Small intestine (tissue), 7 donors: ENCODE data around the gene HBA1. TPM values are rescaled to one million over a fixed set of nuclear protein-coding genes. Genes with fewer than 3 reads are reported as not detected.
"Not testable (repeated sequence)": the region's sequence is repeated elsewhere in the genome, so short reads cannot be mapped to it uniquely, and the experiment has no call there.

Experiments
- DNase-seq, 2 donors: peaks; one replicate each; pipeline versions ENCODE4 v3.0.0 to v3.0.0-alpha.2; 2013
- FAIRE-seq: peaks from 2 replicates; lab custom pipeline; 2012; peaks lifted over from hg19 to GRCh38; lab: Jason Lieb, UNC
- H3K27ac ChIP-seq, 3 donors: one replicate each; pipeline ENCODE4 v1.5.1; 2013; ENCODE audit warnings: low read length in 2 of 3, mild to moderate bottlenecking in 2 of 3, control low read depth in 1 of 3, inconsistent platforms in 1 of 3, low read depth in 1 of 3, moderate library complexity in 1 of 3
- H3K27me3 ChIP-seq, 3 donors: one replicate each; pipeline ENCODE4 v1.6.1; 2013; ENCODE audit warnings: low read length in 3 of 3, inconsistent platforms in 1 of 3; ENCODE audit not compliant: control insufficient read depth in 3 of 3, insufficient read depth in 3 of 3
- H3K36me3 ChIP-seq, 3 donors: one replicate each; pipeline ENCODE4 v1.6.1; 2013; ENCODE audit warnings: low read length in 3 of 3, inconsistent platforms in 1 of 3, low read depth in 1 of 3, mild to moderate bottlenecking in 1 of 3, moderate library complexity in 1 of 3; ENCODE audit not compliant: control insufficient read depth in 3 of 3, insufficient read depth in 2 of 3
- H3K4me1 ChIP-seq, 3 donors: one replicate each; pipeline ENCODE4 v1.6.1; 2013; ENCODE audit warnings: low read length in 2 of 3, inconsistent platforms in 1 of 3, low read depth in 1 of 3, mild to moderate bottlenecking in 1 of 3, moderate library complexity in 1 of 3; ENCODE audit not compliant: control insufficient read depth in 3 of 3, insufficient read depth in 2 of 3
- H3K4me3 ChIP-seq, 3 donors: one replicate each; pipeline ENCODE4 v1.5.1; 2013; ENCODE audit warnings: low read length in 3 of 3, control low read depth in 1 of 3, inconsistent platforms in 1 of 3, low read depth in 1 of 3, mild to moderate bottlenecking in 1 of 3, moderate library complexity in 1 of 3
- H3K9me3 ChIP-seq, 2 donors: one replicate each; pipeline ENCODE4 v1.6.1; 2013; ENCODE audit warnings: low read depth in 1 of 2, low read length in 1 of 2; ENCODE audit not compliant: control insufficient read depth in 2 of 2, insufficient read depth in 1 of 2
- WGBS, 3 donors: extraction: QIAGEN DNeasy Blood & Tissue Kit; methylation state at CpG; one replicate each; pipeline ENCODE4 v1.1.7; 2013; 5-methylcytosine and 5-hydroxymethylcytosine counted together
- polyA plus RNA-seq, 4 donors: library from polyadenylated mRNA; stranded (reverse) in 3 of 4; unstranded in 1 of 4; fragments of 200-250 nt in 3 of 4; fragments of 120-200 nt in 1 of 4; gene quantifications; one replicate each; pipeline versions ENCODE4 v1.2.1 to v1.2.3, GENCODE V29; 2013
- donor health status: healthy with polysubstance abuse.
- donor health status: control.
- donor health status: control.
- donor health status: Bipolar disorder and iron deficiency.
- donor health status: healthy.

The HBA1 gene
- polyA plus RNA-seq, 4 donors = 4.2 to 305 (median 4.3) TPM; not detected in 1

- Histone ChIP-seq H3K27ac (no peak overlapping the region), H3K9me3 (no peaks in the 10 kb centered on the region), H3K4me1 (peaks cover 0 to 6% (median 3%) of the 10 kb centered on the region in 3 donors), H3K27me3 (peaks cover 5 to 58% (median 34%) of the 10 kb centered on the region in 3 donors), H3K4me3 (no peak overlapping the region), H3K36me3 (no peaks in the 10 kb centered on the region)
- 5 to 6% (median 5%) methylated on average over 42 to 45 of the region's 45 CpGs for WGBS, 3 donors
- FAIRE-seq (no peak), DNase-seq (no peak)
Measured at GRCh38 chr16:166375-167121, 9.9 kb upstream of the HBA1 start.

DNA sequence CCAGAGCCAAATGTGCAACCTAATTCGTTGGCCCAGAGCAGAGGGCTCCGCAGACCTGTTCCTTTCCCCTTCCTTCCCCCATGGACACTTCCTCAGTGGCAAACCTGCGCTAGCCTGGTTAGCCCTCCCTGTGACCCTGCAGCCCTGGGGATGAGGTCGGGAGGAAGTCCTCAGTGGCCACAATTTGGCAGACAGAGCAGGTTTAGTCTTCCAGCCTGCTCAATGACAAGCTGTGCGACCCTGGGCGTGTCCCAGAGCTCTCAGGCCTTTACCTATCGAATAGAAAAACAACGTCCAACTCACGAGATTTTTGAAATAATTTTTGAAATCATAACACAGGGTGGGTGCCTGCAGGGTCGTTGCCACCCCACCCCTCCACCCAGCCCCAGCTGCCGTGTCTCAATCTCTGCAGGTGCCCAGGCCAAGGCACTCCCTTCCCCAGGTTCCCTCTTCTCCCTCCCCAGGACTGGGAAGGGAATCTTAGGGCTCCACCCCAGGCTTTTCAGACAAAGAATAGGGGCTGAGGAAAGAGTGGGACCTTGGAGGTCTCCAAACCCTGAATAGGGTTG lies 9.3 kb upstream of the HBA1 start:
- peaks cover 5 to 61% (median 34%) of the 10 kb centered on the region in 3 donors for H3K27me3 ChIP-seq
- no peaks in the 10 kb centered on the region for H3K9me3 ChIP-seq
- WGBS, 3 donors = 9 to 18% (median 10%) methylated on average over 10 to 11 of the region's 11 CpGs
- FAIRE-seq = no peak
- no peak for DNase-seq
- peaks cover 0 to 6% (median 3%) of the 10 kb centered on the region in 3 donors for H3K4me1 ChIP-seq
- H3K27ac ChIP-seq = no peak overlapping the region
- no peak overlapping the region for H3K4me3 ChIP-seq
- no peaks in the 10 kb centered on the region for H3K36me3 ChIP-seq

DNA sequence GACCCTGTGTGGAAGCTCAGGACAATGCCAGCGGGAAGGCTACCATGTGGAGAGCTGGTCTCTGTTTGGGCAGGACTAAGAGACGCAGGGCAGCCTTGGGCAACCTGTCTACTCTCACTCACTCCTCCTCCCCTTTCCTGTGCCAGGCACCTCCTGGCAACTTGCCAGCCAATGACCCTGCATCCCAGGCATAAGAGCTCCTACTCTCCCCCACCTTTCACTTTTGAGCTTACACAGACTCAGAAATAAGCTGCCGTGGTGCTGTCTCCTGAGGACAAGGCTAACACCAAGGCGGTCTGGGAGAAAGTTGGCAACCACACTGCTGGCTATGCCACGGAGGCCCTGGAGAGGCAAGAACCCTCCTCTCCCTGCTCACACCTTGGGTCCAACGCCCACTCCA lies 8.1 kb upstream of the HBA1 start:
- FAIRE-seq = no peak

GRCh38 chr16:169014-169413 lies 7.5 kb upstream of the HBA1 start:
- FAIRE-seq (no peak), DNase-seq (no peak)
- peaks cover 5 to 65% (median 36%) of the 10 kb centered on the region in 3 donors for H3K27me3 ChIP-seq
- H3K36me3 ChIP-seq = no peaks in the 10 kb centered on the region
- no peak overlapping the region for H3K27ac ChIP-seq
- WGBS, 3 donors = 26 to 31% (median 27%) methylated on average over 3 of the region's 3 CpGs
- peaks cover 0 to 6% (median 3%) of the 10 kb centered on the region in 3 donors for H3K4me1 ChIP-seq
- no peaks in the 10 kb centered on the region for H3K9me3 ChIP-seq
- H3K4me3 ChIP-seq = no peak overlapping the region

More for the DNA sequence above, 8.1 kb upstream of the HBA1 start:
- Histone ChIP-seq H3K27me3 (peaks cover 5 to 63% (median 36%) of the 10 kb centered on the region in 3 donors), H3K36me3 (no peaks in the 10 kb centered on the region), H3K9me3 (no peaks in the 10 kb centered on the region), H3K4me1 (peaks cover 0 to 6% (median 3%) of the 10 kb centered on the region in 3 donors), H3K27ac (no peak overlapping the region), H3K4me3 (no peak overlapping the region)
- DNase-seq = no peak
- 41 to 68% (median 61%) methylated on average over 5 to 6 of the region's 6 CpGs for WGBS, 3 donors

DNA sequence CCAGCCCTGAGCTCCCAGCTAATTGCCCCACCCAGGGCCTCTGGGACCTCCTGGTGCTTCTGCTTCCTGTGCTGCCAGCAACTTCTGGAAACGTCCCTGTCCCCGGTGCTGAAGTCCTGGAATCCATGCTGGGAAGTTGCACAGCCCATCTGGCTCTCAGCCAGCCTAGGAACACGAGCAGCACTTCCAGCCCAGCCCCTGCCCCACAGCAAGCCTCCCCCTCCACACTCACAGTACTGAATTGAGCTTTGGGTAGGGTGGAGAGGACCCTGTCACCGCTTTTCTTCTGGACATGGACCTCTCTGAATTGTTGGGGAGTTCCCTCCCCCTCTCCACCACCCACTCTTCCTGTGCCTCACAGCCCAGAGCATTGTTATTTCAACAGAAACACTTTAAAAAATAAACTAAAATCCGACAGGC lies 6.4 kb upstream of the HBA1 start:
- peaks cover 5 to 71% (median 36%) of the 10 kb centered on the region in 3 donors for H3K27me3 ChIP-seq
- H3K36me3 ChIP-seq, H3K4me3 ChIP-seq, H3K4me1 ChIP-seq, FAIRE-seq, H3K27ac ChIP-seq, DNase-seq, H3K9me3 ChIP-seq: not testable (repeated sequence)
- 2 to 7% (median 4%) methylated on average over 5 of the region's 5 CpGs for WGBS, 3 donors

- H3K4me1 ChIP-seq = peaks cover 0 to 2% (median 0%) of the 10 kb centered on the region in 3 donors
- H3K27ac ChIP-seq = no peak overlapping the region
- DNase-seq = no peak
- FAIRE-seq = no peak
- no peaks in the 10 kb centered on the region for H3K36me3 ChIP-seq
- H3K9me3 ChIP-seq = no peaks in the 10 kb centered on the region
- H3K4me3 ChIP-seq = no peak overlapping the region
- WGBS, 3 donors = 29 to 56% (median 50%) methylated on average over 1 of the region's 1 CpG
- peaks cover 5 to 70% (median 36%) of the 10 kb centered on the region in 3 donors for H3K27me3 ChIP-seq
Measured at GRCh38 chr16:170788-171187, 5.7 kb upstream of the HBA1 start.

DNA sequence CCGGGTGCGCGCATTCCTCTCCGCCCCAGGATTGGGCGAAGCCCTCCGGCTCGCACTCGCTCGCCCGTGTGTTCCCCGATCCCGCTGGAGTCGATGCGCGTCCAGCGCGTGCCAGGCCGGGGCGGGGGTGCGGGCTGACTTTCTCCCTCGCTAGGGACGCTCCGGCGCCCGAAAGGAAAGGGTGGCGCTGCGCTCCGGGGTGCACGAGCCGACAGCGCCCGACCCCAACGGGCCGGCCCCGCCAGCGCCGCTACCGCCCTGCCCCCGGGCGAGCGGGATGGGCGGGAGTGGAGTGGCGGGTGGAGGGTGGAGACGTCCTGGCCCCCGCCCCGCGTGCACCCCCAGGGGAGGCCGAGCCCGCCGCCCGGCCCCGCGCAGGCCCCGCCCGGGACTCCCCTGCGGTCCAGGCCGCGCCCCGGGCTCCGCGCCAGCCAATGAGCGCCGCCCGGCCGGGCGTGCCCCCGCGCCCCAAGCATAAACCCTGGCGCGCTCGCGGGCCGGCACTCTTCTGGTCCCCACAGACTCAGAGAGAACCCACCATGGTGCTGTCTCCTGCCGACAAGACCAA lies 4.0 kb upstream of the HBA1 start, which contains the start of gene HBA2:
Gene HBA2, plus strand, starts transcription at position 503 of the 568 bp plus-strand sequence. Its CDS starts 37 bp downstream, at position 540.
- peaks cover 4 to 61% (median 26%) of the 10 kb centered on the region in 3 donors for H3K27me3 ChIP-seq
- not testable (repeated sequence) for H3K9me3 ChIP-seq, H3K36me3 ChIP-seq, FAIRE-seq, H3K4me1 ChIP-seq, H3K27ac ChIP-seq, DNase-seq, H3K4me3 ChIP-seq
- WGBS, 3 donors = no CpG with 5 or more reads among the region's 74 CpGs

- FAIRE-seq, H3K9me3 ChIP-seq, H3K27ac ChIP-seq, DNase-seq, H3K4me1 ChIP-seq, H3K36me3 ChIP-seq, H3K4me3 ChIP-seq: not testable (repeated sequence)
- H3K27me3 ChIP-seq = peaks cover 4 to 61% (median 26%) of the 10 kb centered on the region in 3 donors
- 8 to 17% (median 9%) methylated on average over 11 to 32 of the region's 44 CpGs for WGBS, 3 donors
Measured at GRCh38 chr16:173211-173854, 3.1 kb upstream of the HBA1 start.
